Osteocyte (in vitro differentiated cells): Measurements from ENCODE around the gene LAMC2. TPM values are rescaled to one million over a fixed set of nuclear protein-coding genes. Genes with fewer than 3 reads are reported as not detected.

ENCODE experiments used
- DNase-seq: peaks from one replicate; pipeline ENCODE4 v3.0.0; 2021; ENCODE audit warnings: mixed read lengths; ENCODE audit not compliant: unreplicated experiment; ENCODE audit errors: extremely low spot score
- H3K27ac Mint-ChIP-seq: one replicate; pipeline ENCODE4 v1.8.0; 2021; ENCODE audit warnings: mild to moderate bottlenecking, mixed read lengths; ENCODE audit not compliant: unreplicated experiment
- H3K27me3 Mint-ChIP-seq: one replicate; pipeline ENCODE4 v1.8.0; 2021; ENCODE audit warnings: mixed read lengths; ENCODE audit not compliant: unreplicated experiment
- H3K36me3 Mint-ChIP-seq: one replicate; pipeline ENCODE4 v1.8.0; 2021; ENCODE audit warnings: mixed read lengths; ENCODE audit not compliant: unreplicated experiment
- H3K4me1 Mint-ChIP-seq: one replicate; pipeline ENCODE4 v1.8.0; 2021; ENCODE audit warnings: mixed read lengths; ENCODE audit not compliant: unreplicated experiment
- H3K4me3 Mint-ChIP-seq: one replicate; pipeline ENCODE4 v1.8.0; 2021; ENCODE audit warnings: mild to moderate bottlenecking, moderate library complexity, mixed read lengths; ENCODE audit not compliant: unreplicated experiment
- H3K9me3 Mint-ChIP-seq: one replicate; pipeline ENCODE4 v1.8.0; 2021; ENCODE audit warnings: mixed read lengths; ENCODE audit not compliant: unreplicated experiment
- total RNA-seq: library from RNA; stranded (reverse); gene quantifications from 2 replicates; pipeline ENCODE4 v1.2.1, GENCODE V29; 2021
- TF ChIP-seq, protein P1 (sequence below): fragments of 200-600 bp; sonication (generic); IDR thresholded peaks from 2 replicates; pipeline ENCODE4 v1.5.0; 2021; ENCODE audit warnings: antibody characterized with exemption, mild to moderate bottlenecking, moderate library complexity

The LAMC2 gene
- total RNA-seq, 1 donor from 2014 or later: 3.5 TPM

DNA sequence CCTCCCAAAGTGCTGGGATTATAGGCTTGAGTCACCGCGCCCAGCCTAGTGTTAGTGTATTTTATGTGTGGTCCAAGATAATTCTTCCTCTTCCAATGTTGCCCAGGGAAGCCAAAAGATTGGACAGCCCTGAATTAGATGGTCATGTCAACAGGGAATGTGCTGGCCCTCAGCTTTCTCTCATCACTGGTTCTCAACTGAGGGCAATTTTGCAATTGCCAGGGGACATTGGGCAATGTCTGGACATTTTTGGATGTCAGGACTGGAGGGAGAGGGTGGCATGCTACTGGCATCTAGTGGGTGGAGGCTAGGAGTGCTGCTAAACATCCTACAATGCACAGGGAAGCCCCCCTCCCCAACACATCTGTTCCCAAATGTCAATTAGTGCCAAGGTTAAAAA, 95.0 kb downstream of the LAMC2 start:
- no peak for DNase-seq
- Mint-ChIP-seq H3K36me3 (no peaks in the 10 kb centered on the region), H3K27ac (peak overlapping the region; percentile 47), H3K4me3 (no peak overlapping the region), H3K27me3 (no peaks in the 10 kb centered on the region), H3K4me1 (peaks cover 55% of the 10 kb centered on the region), H3K9me3 (no peaks in the 10 kb centered on the region)
- TF ChIP-seq, protein P1, sequence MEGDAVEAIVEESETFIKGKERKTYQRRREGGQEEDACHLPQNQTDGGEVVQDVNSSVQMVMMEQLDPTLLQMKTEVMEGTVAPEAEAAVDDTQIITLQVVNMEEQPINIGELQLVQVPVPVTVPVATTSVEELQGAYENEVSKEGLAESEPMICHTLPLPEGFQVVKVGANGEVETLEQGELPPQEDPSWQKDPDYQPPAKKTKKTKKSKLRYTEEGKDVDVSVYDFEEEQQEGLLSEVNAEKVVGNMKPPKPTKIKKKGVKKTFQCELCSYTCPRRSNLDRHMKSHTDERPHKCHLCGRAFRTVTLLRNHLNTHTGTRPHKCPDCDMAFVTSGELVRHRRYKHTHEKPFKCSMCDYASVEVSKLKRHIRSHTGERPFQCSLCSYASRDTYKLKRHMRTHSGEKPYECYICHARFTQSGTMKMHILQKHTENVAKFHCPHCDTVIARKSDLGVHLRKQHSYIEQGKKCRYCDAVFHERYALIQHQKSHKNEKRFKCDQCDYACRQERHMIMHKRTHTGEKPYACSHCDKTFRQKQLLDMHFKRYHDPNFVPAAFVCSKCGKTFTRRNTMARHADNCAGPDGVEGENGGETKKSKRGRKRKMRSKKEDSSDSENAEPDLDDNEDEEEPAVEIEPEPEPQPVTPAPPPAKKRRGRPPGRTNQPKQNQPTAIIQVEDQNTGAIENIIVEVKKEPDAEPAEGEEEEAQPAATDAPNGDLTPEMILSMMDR: no peak

DNA sequence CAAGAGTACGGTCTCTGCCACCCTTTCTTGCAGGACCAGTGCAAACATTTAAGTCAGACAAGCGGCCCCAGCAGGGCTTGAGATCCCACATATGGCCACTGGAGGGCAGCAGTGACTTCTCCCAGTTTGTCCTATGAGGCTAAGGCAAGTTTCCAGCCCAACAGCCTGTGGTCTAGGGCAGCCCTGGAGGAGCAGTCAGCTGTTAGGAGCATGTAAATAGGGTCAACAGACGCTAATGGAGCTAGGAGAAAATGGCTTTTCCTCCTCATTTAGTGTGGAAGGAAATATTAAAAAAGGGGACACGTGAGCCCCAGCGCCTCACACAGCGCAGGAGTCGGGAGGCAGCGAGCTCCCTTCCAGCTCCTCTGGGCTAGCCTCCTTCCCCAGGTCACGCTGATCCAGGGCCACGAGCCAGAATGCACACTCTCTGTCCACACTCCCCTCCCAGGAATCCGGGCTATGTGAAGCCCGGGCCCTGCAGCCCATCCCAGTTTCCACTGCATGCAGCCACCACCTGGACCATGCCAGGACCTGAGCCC, 95.6 kb downstream of the LAMC2 start:
- Mint-ChIP-seq H3K36me3 (no peaks in the 10 kb centered on the region), H3K27ac (peak overlapping the region; percentile 47), H3K27me3 (no peaks in the 10 kb centered on the region), H3K4me1 (peaks cover 52% of the 10 kb centered on the region), H3K9me3 (no peaks in the 10 kb centered on the region), H3K4me3 (no peak overlapping the region)
- TF ChIP-seq, protein P1: peak; percentile 90
- peak; percentile 95 for DNase-seq

DNA sequence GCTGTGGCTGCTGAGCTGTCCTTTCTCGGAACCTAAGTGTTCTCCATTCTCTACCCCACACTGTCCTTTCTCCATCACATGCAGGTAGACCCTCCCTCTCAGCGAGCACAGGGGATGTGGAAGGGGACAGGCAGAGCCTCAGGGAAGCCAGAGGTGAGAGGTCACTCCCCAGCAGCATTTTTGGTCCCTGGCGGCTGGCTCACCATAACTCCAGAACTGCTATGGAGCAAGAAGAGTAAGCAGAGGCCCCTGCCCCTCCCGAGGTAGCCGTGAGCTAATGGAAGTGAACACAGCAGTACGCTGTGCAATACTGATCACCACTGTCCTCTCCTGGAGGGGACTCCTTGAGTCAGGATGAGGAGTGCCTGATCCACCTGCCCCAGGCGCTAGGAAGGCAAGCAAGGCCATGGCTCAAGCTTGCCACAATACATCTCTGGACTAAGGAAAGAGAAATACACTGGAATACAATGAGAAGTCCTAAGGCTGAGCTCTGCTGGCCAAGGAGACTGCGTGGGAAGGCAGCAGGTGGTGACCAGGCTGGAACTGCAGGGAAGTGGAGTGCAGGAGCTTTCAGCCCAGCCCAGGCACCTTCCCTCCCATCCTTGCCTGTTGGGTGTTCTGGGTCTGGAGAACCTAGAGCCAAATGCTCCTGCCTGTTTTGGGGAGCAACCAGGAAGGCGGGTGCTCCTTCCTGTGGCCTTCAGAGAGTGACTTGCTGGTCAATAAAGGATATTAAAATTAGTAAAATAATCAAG, 96.2 kb downstream of the LAMC2 start:
- peak overlapping the region; percentile 47 for H3K27ac Mint-ChIP-seq
- DNase-seq: no peak
- H3K27me3 Mint-ChIP-seq: no peaks in the 10 kb centered on the region
- H3K4me1 Mint-ChIP-seq: peaks cover 54% of the 10 kb centered on the region
- no peaks in the 10 kb centered on the region for H3K36me3 Mint-ChIP-seq
- H3K9me3 Mint-ChIP-seq: no peaks in the 10 kb centered on the region
- H3K4me3 Mint-ChIP-seq: no peak overlapping the region
- TF ChIP-seq, protein P1: no peak

DNA sequence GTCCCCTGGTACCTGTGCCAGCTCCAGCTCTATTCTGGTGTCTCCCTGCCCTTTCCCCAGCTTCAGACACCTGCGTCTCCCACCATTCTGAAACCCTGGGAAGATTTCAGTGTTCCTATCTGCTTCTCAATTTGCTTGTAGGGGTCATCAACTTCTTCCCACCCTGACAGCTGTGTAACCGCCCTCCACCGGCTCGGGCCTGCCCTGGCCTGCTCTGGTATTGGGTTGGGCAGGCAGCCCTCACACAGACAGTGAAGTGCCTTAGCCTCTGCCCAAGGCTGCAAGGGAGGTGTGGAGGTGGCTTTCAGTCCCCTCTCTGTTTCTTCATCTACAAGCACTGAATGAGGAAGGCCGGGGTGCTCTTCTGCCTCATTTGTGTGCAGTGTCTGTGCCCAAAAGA, 97.2 kb downstream of the LAMC2 start:
- Mint-ChIP-seq H3K27me3 (no peaks in the 10 kb centered on the region), H3K4me1 (peaks cover 49% of the 10 kb centered on the region), H3K36me3 (no peaks in the 10 kb centered on the region), H3K4me3 (no peak overlapping the region), H3K27ac (peak overlapping the region; percentile 18), H3K9me3 (no peaks in the 10 kb centered on the region)
- DNase-seq: no peak
- TF ChIP-seq, protein P1: no peak

DNA sequence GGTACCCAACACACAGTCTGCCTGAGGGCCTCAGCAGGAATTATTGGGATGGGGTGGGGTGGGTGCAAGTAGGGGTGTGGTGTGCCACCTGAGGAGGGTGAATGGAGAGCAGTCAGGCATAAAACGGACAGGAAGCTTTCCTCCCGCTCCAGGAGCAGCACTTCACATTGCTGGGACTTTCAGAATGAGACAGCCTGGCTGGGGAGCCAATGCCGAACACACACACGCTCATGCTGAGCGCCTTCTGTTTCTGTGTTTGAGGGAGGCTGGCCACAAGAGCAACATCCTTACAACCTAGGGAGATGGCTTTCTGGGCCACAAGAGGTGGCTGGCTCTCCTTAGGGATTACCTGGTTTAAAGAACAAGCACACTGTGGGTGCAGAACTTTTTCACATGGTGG, 98.0 kb downstream of the LAMC2 start:
- DNase-seq: no peak
- Mint-ChIP-seq H3K4me1 (peaks cover 41% of the 10 kb centered on the region), H3K4me3 (no peak overlapping the region), H3K9me3 (no peaks in the 10 kb centered on the region), H3K36me3 (no peaks in the 10 kb centered on the region), H3K27ac (no peak overlapping the region), H3K27me3 (peaks cover 2% of the 10 kb centered on the region)
- TF ChIP-seq, protein P1: no peak
